COLO668 (cell line): ENCODE measurements around the gene DIRAS1.
"Not testable (repeated sequence)": the region's sequence is repeated elsewhere in the genome, so short reads cannot be mapped to it uniquely, and the experiment has no call there.

Experiments used
- DNase-seq: peaks from one replicate; lab custom pipeline; 2025; ENCODE audit not compliant: unreplicated experiment; lab: John Stamatoyannopoulos, UW

Gene DIRAS1

DNA sequence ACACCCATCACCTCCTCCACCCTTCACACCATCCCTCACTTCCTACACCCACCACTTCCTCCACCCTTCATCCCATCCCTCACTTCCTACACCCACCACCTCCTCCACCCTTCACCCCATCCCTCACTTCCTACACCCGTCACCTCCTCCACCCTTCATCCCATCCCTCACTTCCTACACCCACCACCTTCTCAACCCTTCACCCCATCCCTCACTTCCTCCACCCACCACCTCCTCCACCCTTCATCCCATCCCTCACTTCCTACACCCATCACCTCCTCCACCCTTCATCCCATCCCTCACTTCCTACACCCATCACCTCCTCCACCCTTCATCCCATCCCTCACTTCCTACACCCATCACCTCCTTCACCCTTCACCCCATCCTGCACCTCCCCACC, 7.1 kb downstream of the DIRAS1 start:
- DNase-seq = not testable (repeated sequence)

DNA sequence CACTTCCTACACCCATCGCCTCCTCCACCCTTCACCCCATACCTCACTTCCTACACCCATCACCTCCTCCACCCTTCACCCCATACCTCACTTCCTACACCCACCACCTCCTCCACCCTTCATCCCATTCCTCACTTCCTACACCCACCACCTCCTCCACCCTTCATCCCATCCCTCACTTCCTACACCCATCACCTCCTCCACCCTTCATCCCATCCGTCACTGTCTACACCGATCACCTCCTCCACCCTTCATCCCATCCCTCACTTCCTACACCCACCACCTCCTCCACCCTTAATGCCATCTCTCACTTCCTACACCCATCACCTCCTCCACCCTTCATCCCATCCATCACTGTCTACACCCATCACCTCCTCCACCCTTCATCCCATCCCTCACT, 8.0 kb downstream of the DIRAS1 start:
- not testable (repeated sequence) for DNase-seq

DNA sequence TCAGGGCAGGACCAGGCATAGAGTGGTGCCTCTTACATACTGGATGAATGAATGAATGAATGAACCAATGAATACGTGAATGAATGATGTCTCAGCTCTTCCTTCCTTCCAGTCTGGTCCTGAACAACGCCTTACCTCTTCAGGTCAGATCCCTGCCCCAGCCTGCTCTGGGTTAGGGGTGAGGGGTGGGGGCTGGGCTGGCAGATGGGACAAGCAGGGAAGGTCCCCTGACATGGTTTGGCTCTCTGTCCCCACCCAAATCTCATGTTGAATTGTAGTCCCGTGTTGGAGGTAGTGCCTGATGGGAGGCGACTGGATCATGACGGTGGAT, 9.3 kb downstream of the DIRAS1 start:
- DNase-seq = no peak

DNA sequence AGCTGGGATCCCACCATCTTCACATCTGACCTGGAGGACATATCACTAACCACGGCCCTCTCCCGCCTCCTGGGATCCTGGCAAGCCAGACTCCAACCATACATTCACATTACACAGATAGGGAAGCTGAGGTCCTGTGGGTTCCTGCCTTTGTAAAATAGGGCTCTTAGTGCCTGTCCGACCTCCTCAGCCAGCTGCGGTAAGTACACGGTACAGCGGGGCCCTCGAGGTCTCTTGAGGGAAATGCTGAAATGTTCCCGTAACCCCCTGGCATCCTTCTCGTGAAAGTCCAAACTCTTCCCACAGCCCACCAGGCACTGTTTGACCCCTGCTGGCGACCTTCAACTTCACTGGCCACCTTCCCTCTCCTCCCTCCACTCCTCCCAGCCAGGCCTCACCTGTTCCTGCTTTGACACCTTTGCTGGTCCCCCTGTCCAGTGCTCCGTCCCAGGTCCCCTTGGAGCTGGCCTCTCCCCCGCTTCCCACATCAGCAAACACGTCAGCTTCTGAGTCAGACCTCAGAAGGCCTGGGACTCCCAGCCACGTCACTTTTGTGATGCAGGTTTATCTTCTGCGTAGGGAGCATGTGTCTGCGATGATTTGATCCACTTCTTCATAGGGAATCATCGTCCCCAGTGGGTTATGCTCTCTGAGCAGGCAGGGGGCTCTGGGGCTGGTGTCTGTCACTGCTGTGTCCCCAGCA, 9.8 kb downstream of the DIRAS1 start:
- DNase-seq = no peak

DNA sequence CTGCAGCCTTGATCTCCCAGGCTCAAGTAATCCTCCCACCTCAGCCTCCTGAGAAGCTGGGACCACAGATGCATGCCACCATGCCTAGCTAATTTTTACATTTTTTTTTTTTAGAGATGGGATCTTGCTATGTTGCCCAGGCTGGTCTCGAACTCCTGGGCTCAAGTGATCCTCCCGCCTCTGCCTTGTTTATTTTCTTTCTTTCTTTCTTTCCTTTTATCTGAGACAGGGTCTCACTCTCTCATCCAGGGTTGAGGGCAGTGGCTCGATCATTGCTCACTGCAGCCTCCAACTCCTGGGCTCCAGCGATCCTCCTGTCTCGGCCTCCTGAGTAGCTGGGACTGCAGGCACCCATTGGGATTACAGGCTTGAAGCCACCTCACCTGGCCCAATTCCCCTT, 14.9 kb downstream of the DIRAS1 start:
- no peak for DNase-seq

DNA sequence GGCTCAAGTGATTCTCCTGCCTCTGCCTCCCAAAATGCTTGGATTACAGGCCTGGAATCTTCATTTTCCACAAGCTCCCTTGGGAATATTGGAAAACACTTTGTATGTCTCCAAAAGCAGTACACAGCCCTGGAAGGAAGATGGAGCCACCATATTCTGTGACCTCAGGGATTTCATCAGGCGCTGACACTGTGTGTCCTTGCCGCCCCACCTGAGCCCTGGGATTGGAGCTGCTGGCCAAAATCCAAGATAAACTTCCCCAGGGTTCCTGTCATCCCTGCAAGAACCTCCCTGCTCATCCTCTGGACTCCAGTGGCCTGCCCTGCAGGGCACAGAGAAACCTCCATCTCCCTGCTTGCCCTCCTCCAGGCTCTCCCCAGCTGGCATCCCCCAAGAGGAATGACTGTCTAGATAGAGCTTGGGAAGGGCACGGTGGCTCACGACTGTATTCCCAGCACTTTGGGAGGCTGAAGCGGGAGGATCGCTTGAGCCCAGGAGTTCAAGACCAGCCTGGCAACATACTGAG, 17.4 kb downstream of the DIRAS1 start:
- no peak for DNase-seq

DNA sequence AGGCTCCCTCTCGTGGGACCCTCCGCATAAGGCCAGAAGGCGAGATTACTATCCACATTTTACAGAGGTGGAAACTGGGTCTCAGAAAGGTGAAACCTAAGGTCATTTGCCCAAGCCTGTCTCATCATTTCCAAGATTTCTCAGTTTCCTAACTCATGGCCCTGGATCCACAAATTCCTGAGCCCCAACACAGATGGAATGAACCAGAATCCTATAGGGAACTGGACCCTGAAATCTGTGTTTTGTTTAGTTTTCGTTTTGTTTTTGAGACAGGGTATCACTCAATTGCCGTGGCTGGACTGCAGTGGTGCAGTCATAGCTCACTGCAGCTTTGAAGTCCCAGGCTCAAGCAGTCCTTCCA, 18.1 kb downstream of the DIRAS1 start:
- DNase-seq = no peak

DNA sequence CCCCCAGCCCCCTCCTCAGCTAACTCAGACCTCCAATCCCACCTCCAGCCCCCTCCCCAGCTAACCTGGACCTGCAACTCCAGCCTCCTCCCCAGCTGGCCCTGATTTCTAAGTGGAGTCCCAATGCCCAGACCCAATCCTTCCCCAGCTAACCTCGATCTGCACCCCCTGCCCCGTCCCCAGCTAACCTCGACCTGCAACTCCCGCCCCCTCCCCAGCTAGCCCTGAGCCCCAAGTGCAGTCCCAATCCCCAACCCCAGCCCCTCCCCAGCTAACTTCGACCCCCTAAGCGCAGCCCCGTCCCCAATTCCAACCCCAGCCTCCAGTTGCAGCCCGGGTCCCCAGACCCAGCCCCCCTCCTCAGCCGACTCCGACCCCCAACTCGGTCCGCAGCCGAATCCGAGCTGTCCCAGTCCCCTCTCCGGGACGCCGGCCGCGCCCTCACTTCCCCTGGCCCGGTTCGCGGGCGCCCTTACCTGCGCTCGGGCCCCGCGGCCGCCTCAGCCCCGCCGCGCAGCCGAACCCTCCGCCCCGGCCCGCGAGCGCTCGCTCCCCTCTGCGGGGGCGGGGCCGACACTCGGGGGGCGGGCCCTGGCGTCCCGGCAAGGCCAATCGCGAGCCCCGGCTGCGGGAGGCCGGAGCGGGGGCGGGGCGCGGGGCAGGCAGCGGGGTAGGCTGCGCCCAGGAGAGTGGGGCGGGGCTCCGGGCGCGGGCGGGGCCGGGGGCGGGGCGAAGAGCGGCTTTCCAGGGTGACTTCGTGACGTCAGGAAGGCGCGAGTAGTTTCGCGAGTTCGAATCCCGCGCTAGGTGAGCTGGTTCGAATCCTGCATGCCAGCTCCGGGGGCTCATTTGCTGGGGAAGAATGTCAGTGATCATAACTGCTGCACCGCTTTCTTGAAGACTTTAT, 18.7 kb downstream of the DIRAS1 start, which contains the start of gene GNG7:
GNG7 (minus strand) TSS at position 525 of the 907 bp plus-strand sequence. CDS start 182,006 bp downstream, outside the sequence.
- DNase-seq = no peak

DNA sequence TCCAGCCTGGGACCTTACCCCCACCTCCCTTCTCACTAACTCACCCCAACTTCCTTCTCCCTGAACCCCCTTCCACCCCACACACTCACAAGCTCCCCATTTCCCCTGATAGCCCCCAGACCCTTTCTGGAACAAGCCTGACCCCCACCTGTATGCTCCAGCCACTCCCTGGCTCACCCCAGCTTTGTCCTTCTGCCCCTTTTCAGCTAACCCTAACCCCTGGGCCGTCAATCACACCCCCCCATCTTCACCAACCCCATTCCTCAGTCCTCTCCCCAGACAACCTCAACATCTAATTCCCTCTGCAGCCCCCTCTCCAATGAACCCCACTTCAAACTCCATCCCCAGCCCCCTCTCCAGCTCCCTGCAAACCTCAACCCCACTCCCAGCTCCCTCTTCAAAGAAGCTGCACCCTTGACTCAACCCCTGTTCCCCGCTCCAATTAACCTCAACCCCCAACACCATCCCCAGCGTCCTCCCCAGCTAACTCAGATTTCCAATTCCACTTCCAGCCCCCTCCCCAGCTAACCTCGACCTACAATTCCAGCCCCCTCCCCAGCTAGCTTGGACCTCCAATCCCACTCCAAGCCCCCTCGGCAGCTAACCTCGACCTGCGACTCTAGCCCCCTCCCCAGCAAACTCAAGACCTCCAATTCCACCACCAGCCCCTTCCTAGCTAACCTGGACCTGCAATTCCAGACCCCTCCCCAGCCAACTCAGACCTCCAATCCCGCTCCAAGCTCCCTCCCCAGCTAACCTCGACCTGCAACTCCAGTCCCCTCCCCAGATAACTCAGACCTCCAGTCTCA, 19.6 kb downstream of the DIRAS1 start:
- no peak for DNase-seq

DNA sequence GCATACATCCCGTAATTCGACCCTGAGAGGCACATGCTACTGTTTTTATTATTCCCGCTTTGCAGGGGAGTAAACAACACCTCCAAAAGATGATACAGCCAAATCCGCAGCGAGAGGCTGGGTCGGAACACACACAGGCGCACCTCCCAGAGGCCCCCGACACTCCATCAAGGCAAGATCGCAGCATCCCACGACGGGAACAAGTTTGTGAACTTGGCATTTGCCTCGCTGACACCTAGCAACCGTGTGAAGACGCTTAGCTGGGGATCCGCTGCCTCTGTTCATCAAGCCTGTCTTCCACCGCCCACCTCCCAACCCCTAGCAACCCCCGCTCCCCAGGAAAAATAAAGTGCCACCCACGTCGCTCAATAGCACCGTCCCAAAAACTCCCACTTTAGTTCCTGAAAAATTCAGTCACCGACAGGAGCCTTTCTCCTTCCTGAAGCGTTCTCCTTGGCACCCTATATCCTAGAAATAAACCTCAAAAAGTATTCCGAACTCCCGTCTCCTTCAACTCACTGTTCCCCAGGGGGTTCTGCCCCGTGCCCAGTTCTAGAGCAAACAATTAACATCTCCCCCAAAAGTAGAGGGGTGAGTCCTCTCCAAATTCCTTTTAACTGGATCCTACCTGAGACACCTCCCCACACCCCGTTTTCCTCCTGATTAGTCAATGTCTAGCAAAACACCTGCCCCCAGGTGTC, 20.4 kb downstream of the DIRAS1 start:
- DNase-seq = no peak

DNA sequence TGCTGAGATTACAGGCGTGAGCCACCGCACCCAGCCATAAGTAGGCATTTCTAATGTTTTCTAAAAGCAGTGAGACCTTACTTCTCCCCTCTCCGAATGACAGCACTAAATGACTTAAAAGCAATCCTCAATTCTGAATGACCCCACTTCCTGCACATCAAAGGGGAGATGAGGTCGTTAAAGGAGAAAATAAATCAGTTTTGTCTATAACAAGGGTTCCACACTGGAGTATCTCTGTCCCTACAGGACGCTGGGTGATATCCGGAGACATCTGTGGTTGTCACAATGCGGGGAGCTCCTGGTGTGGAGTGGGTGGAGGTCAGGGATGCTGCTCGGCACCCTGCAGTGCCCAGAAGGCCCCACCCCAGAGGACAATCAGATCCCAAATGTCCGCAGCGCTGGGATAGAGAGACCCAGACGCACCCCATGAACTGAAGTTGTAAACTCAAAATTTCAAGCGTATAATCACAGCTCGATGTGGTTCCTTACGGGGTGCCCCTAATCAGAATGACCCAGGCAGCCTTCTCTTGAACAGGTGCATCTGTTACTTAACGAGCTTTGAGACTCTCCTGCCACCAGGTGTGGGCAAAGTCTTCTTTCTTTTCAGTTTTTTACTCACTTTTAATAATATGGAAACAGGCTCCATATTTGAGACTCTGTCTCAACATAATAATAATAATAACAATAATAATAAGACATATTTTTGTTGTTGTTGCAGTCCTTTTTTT, 21.6 kb downstream of the DIRAS1 start:
- DNase-seq = no peak

DNA sequence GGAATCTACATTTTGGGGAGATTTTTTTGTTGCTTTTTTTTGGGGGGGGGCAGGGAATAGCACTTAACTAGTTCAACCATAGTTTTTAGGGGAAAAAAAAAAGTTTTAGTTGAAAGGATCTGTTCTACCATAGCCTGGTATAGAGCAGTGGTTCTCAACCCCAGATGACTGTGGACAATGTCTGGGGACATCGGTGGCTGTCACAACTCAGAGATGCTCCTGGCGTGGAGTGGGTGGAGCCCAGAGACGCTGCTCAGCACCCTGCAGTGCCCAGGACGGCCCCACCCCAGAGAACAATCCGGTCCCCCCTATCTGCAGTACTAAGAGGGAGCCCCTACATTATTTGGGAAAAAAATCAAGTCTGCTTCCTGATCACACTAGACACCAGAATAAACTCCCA, 27.0 kb downstream of the DIRAS1 start:
- no peak for DNase-seq

DNA sequence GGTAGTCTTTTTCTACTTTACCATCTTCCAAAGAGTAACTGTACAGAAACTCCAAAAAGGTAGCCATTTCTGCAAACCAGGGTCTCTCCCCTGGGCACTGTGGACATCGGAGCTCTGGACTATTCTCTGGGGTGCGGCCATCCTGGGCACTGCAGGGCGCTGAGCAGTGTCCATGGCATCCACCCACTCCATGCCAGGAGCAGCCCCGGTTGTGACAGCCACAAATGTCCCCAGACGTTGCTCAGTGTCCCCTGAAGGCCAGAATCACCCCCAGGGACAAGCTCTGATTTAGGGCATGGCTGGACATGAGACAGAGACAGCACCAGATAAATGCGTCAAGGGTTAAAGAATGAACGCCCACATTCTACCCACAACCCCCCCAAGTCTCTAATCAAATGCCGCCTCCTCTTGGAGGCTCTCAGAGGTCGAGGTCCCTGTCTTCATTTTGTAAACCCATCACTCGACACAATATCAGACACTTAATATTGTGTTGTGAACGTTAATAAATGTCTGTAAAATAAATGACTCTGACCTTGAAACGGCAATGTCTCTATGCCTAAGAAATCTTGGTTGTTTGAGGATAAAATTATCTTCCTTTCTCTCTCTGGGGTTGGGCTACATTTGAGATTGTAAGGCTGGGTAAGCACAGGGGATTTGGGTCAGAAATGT, 27.5 kb downstream of the DIRAS1 start:
- no peak for DNase-seq

DNA sequence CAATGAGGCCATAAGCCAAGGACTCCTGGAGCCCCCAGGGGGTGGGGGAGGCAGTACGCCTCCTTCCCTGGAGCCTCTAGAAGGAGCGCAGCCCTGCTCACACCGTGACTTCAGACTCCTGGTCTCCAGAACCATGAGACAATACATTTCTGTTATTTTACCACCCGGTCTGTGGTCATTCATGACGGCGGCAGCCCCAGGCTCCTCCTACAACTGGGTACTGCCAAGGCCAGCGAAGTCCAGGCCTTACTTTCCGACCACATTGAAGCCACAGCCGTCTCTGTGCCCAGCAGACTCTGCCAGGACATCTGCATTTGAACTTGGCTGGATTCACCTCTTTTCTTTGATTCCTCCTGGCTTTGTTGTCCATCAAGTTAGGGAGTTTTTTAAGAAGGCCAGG, 29.2 kb downstream of the DIRAS1 start:
- no peak for DNase-seq

DNA sequence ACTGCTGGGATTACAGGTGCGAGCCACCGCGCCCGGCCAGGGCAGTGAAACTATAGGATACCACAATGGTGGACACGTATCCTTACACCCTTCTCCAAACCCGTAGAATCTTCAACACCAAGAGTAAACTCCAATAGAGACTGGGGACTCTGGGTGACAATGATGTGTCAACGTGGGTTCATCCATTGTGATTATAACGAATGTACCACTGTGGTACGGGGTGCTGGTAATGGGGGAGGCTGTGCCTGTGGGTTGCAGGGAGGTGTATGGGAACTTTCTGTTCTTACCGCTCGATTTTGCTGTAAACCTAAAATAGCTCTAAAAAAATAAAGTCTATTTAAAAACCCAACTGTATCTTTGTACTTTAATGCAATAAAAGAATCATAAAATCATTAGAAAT, 30.3 kb downstream of the DIRAS1 start:
- no peak for DNase-seq

DNA sequence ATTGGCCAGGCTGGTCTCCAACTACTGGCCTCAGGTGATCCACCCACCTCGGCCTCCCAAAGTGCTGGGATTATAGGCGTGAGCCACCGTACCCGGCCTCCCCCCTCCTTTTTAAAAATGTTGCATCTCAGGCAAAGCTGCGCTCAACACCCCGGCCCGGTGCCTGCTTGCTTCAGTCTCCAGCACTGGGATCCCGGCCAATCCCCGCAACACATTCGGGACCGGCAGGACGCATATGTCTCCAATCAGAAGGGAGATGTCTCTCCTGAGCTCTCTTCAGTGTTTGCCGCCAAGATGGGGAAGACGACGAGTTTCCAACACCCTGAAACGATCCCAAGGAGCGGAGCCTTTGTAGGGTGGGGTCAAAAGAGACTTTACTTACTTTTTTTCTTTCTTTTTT, 34.8 kb downstream of the DIRAS1 start:
- DNase-seq = no peak

DNA sequence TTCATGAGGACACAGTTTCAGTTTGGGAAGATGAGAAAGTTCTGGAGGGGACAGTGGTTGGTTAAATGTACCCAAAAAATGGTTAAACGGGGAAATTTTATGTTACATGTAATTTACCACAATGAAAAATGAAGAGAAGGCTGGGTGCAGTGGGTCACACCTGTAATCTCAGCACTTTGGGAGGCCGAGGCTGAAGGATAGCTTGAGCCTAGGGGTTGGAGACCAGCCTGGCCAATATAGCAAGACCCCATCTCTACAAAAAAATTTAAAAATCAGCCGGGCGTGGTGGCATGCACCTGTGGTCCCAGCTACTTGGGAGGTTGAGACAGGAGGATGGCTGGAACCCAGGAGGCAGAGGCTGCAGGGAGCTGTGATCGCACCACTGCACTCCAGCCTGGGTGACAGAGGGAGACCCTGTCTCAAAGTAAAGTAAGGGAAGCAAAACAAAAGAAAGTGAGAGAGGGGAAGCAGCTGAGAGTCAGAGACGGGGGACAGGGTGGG, 35.9 kb downstream of the DIRAS1 start:
- DNase-seq = no peak

DNA sequence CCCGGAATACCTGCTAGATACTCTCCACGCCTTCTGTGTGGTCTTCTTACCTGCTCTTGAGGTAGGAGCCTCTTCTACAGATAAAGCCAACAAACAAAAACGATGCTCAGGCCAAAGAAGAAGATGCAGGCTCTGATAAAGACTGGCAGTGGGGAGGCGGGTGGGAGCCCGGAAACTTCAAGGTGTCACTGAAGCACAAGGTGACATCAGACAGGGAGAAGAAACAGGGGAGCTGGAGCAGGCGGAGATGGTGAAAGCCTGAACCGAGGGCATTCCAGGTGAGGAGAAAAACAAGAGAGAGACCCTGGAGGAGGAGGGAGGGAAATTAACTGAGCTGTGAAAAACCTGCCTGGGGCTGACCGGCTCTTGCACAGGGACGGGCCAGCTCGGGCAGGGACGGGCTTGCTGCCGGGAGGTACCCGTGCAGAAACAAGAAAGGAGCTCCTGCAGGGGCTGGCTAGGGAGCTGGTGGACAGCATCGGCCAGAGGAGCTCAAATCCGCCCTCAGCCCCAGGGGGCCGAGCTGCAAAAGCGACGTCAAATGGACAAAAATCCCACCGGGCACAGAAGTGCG, 37.7 kb downstream of the DIRAS1 start:
- no peak for DNase-seq

DNA sequence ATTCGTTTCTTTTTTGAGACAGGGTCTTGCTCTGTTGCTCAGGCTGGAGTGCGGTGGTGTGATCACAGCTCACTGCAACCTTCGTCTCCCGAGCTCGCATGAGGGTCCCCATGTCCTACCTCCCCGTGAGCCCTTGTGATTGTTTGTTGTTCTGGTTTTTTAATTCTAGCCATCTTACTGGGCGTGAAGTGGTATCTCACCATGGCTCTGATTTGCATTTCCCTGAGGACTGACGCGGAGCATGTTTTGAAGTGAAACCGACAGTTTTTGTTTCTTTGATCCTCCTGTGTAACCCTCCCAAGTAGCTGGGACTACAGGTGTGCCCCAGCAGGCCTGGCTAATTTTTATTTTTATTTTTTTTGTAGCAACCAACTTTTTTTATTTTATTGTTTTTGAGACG, 40.4 kb downstream of the DIRAS1 start:
- no peak for DNase-seq
